Kidney epithelial cell (primary cell): ENCODE measurements around the gene ALK. TPM values are rescaled to one million over a fixed set of nuclear protein-coding genes. Genes with fewer than 3 reads are reported as not detected.

Experiments
- DNase-seq: peaks from one replicate; pipeline ENCODE4 v3.0.0-alpha.2; 2010; ENCODE audit warnings: low read depth
- H3K27me3 ChIP-seq: 2 replicates; pipeline ENCODE4 v1.6.0; 2011; ENCODE audit warnings: low read length; ENCODE audit not compliant: control insufficient read depth, insufficient read depth
- H3K36me3 ChIP-seq: 2 replicates; pipeline ENCODE4 v1.5.1; 2011; ENCODE audit warnings: low read length; ENCODE audit not compliant: control insufficient read depth, insufficient read depth
- H3K4me3 ChIP-seq: 2 replicates; pipeline ENCODE4 v1.5.1; 2011; ENCODE audit warnings: low read depth, mild to moderate bottlenecking, control low read depth, low read length
- total RNA-seq: library from RNA; depleted of rRNA; stranded (reverse); fragments of >200 nt; gene quantifications from 2 replicates; pipeline ENCODE4 v1.2.3, GENCODE V29; 2015
- TF ChIP-seq, protein P1 (sequence below): IDR thresholded peaks from 2 replicates; pipeline ENCODE4 v1.5.1; 2011; ENCODE audit warnings: mild to moderate bottlenecking, moderate library complexity, low read length, control low read depth, inconsistent platforms; ENCODE audit not compliant: insufficient read depth, poor library complexity, severe bottlenecking

The ALK gene
- total RNA-seq, 1 donor from 2014 or later = not detected

DNA sequence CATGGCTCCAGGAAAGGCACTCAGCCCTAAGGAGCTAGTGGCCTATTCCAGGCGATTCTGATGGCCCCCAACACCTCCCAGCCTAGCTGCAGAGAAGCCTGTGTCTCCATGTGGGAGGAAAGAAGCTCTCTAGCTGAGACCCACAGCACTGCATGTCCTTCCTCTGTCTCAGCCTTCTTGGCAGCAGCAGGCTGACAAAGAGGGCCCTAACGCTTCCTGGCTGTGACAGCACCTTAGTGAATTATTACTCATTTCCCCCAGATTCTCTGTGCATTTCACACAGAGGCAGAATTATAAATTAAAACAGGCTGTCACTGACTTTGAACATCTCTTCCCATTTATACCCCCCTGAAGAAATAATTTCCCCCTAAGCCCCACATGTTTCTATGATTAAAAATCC is 599.4 kb downstream of the ALK start:
- TF ChIP-seq, protein P1, sequence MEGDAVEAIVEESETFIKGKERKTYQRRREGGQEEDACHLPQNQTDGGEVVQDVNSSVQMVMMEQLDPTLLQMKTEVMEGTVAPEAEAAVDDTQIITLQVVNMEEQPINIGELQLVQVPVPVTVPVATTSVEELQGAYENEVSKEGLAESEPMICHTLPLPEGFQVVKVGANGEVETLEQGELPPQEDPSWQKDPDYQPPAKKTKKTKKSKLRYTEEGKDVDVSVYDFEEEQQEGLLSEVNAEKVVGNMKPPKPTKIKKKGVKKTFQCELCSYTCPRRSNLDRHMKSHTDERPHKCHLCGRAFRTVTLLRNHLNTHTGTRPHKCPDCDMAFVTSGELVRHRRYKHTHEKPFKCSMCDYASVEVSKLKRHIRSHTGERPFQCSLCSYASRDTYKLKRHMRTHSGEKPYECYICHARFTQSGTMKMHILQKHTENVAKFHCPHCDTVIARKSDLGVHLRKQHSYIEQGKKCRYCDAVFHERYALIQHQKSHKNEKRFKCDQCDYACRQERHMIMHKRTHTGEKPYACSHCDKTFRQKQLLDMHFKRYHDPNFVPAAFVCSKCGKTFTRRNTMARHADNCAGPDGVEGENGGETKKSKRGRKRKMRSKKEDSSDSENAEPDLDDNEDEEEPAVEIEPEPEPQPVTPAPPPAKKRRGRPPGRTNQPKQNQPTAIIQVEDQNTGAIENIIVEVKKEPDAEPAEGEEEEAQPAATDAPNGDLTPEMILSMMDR = no peak
- Histone ChIP-seq H3K4me3 (no peak overlapping the region), H3K36me3 (no peaks in the 10 kb centered on the region), H3K27me3 (peaks cover 6% of the 10 kb centered on the region)
- no peak for DNase-seq

DNA sequence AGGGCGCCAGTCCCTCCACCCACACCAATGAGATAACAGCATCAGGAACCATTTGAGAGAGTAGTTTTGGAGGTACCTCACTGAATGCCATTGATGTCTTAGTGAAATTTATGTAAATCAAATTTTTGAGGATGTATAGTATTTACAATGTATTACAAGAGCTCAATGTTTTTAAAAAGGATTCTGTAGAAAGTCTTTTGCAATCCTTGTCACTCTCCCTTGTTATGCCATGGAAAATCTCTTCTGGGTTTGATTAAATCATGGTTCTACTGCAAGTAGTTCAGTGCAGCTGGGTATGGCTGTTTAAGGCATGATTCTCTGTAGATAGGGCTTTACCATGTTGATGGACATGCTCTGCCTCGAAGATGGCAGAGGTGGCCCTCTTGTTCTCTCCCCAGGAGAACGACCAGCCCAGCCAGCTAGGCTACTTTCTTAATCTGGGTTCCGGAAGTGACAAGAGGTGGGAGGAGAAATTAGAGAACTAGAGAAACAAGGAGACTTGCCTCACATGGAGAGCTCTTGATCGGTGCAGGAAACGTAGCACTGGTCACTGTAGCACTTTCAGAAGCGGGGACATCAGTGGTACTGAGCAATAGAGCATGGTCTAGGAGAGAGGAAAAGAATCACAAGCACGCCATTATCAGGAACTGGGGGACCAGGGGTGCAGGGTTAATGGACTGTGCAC is 603.4 kb downstream of the ALK start:
- TF ChIP-seq, protein P1 = no peak
- H3K36me3 ChIP-seq = no peaks in the 10 kb centered on the region
- peaks cover 7% of the 10 kb centered on the region for H3K27me3 ChIP-seq
- no peak for DNase-seq
- no peak overlapping the region for H3K4me3 ChIP-seq

DNA sequence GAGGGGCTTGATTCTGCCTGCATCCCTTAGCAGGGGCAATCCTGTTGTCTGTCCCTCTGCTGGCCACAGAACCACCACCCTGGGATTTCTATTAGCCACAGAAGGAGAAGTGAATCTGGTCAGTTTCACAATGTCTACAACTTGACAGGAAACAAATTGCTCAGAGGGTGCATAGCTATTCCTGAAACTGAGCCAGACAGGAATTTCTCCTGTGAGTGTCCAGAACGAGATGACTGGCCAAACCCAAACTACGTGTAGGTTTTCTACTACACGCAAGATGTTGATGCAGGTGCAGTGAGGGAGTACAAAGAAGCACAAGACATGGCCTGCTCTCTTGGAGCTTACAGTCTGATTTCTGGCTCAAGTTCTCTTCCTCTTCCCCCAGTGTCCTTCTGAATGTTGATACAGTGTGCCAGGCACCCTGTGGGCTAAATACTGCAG is 604.3 kb downstream of the ALK start:
- Histone ChIP-seq H3K4me3 (no peak overlapping the region), H3K27me3 (peaks cover 13% of the 10 kb centered on the region), H3K36me3 (no peaks in the 10 kb centered on the region)
- TF ChIP-seq, protein P1 = no peak
- no peak for DNase-seq

DNA sequence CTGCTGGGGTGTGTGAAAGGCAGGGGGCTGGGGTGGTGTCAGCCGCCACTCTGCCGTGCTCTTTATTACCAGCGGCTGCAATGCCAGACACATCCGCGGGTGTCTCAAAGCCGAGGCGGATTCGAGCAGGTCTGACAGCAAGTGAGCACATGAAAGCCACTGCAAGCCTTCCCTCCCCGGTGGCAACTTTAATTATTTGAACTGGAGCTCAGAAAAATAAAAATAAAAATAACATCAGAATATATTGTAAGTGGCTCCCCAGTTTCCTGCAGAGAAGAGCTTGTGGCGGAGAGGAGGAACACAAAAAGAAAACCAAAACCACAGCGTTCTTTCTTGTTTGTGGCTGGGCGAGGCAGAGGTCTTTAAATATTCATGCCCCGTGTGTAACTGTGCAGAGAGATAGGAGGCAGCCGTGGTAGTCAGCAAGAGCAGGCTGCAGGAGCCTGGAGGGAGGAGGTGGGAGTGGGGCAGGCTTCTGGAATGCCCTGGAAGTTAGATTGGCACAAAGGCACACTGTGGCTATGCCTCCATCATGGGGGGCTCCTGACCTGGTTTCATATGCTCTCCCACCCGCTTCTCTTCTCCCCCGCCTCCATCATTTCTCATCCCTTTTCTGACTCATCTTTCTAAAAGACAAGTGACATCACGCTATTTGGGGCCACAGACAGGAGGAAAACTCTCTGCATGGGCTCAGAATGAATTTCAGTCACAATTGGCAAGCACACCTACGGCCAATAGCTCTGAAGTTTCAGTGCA is 606.4 kb downstream of the ALK start:
- Histone ChIP-seq H3K4me3 (no peak overlapping the region), H3K36me3 (no peaks in the 10 kb centered on the region), H3K27me3 (peaks cover 13% of the 10 kb centered on the region)
- DNase-seq = no peak
- TF ChIP-seq, protein P1 = peak; percentile 36

DNA sequence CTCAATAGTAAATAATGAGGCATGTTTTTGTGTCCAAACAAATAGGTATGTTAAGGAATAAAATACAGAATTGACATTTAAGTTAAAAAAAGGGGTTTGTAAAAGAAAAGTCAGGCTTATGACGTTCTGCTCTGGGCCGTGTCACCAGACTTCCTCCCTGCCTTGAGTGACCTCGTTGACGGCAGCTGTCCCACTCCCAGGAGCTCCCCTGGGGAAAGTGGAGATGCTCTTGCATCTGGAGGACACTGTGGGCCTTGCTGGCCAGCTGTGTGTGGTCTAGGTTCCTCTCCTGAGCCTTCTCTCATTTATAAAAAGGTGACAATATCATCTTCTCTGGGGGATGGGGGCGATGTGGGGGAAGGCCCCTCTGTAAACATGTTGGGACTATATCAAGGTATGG is 609.9 kb downstream of the ALK start:
- Histone ChIP-seq H3K4me3 (no peak overlapping the region), H3K36me3 (no peaks in the 10 kb centered on the region), H3K27me3 (peaks cover 10% of the 10 kb centered on the region)
- DNase-seq = no peak
- TF ChIP-seq, protein P1 = no peak
